DMS153 treated with DMSO at 0.1 percent for 48 hours (cell line): ENCODE results near the gene CROCC.

ENCODE experiments used
- DNase-seq: peaks from one replicate; lab custom pipeline; 2025; ENCODE audit not compliant: unreplicated experiment; lab: John Stamatoyannopoulos, UW

Gene CROCC

GRCh38 chr1:16981269-16981849 is 59.6 kb downstream of the CROCC start:
- DNase-seq = no peak

GRCh38 chr1:16982902-16983301 is 61.2 kb downstream of the CROCC start:
- no peak for DNase-seq

- no peak for DNase-seq
Observed at GRCh38 chr1:16983649-16984048, 61.9 kb downstream of the CROCC start.

GRCh38 chr1:16984717-16985116 is 63.0 kb downstream of the CROCC start:
- DNase-seq = no peak

- DNase-seq = no peak
Observed at GRCh38 chr1:16986113-16986512, 64.4 kb downstream of the CROCC start.

GRCh38 chr1:16986560-16986959 is 64.8 kb downstream of the CROCC start:
- DNase-seq = no peak

GRCh38 chr1:16986962-16987361 is 65.2 kb downstream of the CROCC start:
- DNase-seq = no peak

- no peak for DNase-seq
Observed at GRCh38 chr1:16988210-16988609, 66.5 kb downstream of the CROCC start.

GRCh38 chr1:16989676-16990391 is 68.1 kb downstream of the CROCC start:
- DNase-seq = no peak

- no peak for DNase-seq
Observed at GRCh38 chr1:16991571-16991970, 69.8 kb downstream of the CROCC start.

GRCh38 chr1:16992102-16992501 is 70.4 kb downstream of the CROCC start:
- no peak for DNase-seq

GRCh38 chr1:16992675-16993074 is 70.9 kb downstream of the CROCC start:
- no peak for DNase-seq

GRCh38 chr1:16993521-16994038 is 71.8 kb downstream of the CROCC start:
- DNase-seq = no peak

- no peak for DNase-seq
Observed at GRCh38 chr1:16996845-16997244, 75.1 kb downstream of the CROCC start.

- DNase-seq = no peak
Observed at GRCh38 chr1:16998589-16998988, 76.9 kb downstream of the CROCC start.

- DNase-seq = no peak
Observed at GRCh38 chr1:16999863-17000262, 78.1 kb downstream of the CROCC start.

- DNase-seq = no peak
Observed at GRCh38 chr1:17001760-17002523, 80.2 kb downstream of the CROCC start.

- no peak for DNase-seq
Observed at GRCh38 chr1:17002524-17002902, 80.8 kb downstream of the CROCC start.

GRCh38 chr1:17004466-17005364 is 83.0 kb downstream of the CROCC start:
- DNase-seq = no peak

GRCh38 chr1:17005365-17005740 is 83.6 kb downstream of the CROCC start:
- DNase-seq = no peak

- DNase-seq = no peak
Observed at GRCh38 chr1:17007121-17007520, 85.4 kb downstream of the CROCC start.
